NCI-H2107 treated with DMSO at 0.1 percent for 48 hours (cell line): ENCODE results near the gene MCAM.
A peak's percentile ranks its signal among the peaks of the same experiment; 100 is the strongest.

Source experiments
- DNase-seq: peaks from one replicate; lab custom pipeline; 2025; ENCODE audit not compliant: unreplicated experiment; lab: John Stamatoyannopoulos, UW

The MCAM gene

DNA sequence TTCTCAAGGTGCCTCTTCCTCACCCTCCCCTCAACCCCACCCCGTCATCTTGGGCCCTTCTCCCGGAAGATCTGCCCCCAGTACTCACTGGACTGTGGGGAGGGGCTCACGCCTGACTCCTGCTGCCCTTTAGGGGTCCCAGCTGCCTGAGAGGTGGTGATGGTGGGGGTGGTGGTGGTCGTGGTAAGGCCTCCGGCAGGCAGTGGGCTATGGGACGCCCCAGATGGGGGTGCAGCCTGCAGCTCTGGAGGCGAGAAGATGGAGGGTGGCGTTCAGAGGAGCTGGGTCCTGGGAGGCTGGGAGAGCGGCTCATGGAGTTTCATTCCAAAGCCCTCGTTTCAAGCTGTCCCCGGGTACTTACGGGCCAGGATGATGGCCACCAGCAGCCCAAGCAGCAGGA lies 28.8 kb upstream of the MCAM start:
- no peak for DNase-seq

DNA sequence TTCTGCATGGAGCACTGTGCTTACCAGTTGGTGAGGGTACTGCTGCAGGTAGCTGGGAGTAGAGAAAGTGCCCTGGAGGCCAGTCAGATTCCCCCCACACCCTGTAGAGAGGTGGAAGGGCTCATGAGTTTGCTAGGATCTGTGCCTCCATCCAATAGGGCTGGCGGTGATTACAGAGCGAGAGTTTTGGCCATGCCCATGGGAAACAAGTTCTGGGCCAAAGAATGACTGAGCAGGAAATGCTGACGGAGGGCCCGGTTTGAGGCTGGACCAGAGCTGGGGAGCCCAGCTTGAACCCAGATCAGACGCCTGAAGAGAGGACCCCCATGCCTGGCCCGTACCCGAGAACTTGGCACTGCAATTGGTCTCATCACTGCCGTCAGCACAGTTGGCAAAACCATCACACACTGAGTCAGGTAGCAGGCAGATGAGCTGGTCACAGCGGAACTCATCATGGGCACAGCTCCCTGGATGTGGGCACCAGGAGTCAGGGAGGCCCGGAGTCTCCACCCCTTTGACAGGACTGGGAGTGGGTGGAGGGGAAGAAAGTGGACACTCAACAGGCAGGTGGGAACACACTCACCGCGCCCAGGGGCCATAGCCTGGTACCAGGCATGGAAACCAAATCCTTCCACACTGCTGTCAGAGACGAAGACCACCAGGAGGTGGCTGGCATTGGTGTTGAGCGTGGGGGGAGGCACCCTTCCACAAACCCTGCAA lies 27.5 kb upstream of the MCAM start:
- DNase-seq, result no peak

DNA sequence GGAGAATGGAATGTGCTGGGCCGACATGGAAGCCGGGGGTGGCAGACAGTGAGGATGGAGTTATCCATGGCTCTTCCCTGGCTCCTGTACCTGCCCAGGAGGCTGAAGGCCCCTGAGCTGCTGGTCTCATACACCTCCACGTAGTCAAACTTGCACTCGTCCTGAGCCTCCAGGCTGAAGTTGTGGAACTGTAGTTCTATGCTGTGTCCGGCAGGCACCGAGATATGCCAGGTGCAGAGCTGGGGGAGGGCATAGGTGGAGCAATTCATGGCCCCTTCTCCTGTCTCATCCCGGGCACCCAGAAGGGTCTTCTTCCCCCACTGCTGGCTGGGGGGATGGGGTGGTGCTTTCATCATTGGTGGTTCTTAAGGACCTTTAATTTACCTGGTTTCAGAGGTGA lies 26.8 kb upstream of the MCAM start:
- DNase-seq, result no peak

DNA sequence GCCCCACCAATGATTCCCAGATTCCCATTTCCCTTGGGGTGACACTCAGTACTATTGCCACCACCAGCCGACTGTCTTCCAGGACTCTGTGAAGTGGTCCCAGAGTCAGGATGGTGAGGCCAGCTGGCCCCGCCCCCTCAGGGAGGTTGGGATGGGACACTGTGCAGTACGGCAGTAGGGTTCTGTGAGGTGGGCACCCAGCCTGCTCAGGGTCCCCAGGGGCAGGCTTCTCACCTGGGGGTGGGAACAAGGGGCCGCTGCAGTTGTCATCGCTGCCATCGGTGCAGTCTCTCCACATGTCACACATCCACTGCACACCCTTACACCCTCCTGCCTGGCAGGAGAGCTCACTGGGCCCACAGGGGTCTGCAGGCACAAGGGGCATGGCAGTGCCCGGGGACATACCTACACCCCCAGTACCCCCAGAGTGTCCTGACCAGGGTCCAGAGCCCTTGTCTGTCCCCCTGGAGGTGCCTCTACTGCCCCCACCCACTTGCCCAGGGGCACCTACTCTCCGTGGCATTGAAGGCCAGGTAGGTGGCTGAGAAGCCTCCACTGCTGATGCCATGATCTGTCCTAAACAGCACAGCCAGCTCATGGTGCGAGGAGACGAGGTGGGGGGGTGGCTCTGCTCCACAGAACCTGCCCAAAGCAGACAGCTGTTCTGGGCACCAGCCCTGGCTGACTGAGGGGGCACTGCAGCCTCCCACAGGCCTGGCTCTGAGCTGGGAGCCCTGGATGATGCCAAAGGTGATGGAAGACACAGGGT lies 25.6 kb upstream of the MCAM start:
- DNase-seq, result no peak

DNA sequence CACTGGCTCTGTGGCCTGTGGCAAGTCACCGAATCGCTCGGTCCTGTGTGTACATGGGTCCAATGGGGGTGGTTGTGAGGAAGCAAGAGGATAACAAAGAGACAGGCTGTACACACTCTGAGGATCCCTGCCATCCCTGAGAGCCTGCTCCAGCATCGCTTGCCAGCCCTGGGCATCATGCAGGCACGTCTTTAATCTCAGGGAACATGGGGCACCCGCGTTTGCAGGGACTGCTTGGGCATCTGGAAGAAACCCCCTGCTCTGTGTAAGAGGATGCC lies 25.0 kb upstream of the MCAM start:
- no peak for DNase-seq

GRCh38 chr11:119341222-119342022 lies 24.5 kb upstream of the MCAM start:
- no peak for DNase-seq

DNA sequence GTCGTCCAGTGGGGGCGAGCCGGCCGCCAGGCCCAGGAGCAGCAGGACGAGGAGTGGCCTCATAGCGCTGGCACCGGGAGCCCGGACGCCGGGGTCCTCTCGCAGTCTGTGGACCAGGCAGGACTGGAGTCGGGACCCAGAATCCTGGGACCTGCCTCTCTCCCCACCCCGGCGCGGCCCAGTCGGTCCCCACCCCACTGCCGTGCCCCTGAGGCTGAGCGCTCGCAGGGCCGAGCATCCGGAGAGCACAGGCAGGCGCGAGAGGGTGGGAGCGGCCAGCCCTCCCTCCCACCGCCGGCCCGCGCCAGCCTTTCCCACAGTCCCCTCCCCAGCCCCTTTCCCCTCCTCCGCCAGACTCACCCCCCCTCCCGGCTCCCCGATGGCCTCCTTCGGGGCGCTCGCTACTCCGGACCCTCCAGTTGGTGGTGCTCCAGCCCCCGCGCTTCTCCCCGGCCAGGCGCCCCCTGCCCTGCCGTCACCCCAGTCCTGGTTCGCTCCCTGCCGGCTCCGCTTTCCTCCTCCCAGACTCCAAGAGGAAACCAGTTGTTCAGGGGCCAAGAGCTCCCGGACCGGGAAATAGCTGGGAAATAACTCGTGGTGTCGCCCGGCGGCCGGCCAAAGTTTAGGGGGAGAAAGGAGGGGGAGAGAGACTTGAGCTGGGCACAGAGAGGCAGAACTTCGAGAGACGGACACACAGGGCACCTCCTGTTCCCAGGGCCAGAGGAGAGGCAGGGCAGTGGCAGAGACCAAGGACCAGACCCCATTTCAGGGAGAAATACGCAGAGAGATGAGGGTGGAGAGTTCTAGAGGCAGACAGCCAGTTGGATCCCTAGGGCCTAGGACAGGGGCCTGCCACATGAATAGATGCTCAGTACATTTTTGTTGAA lies 23.6 kb upstream of the MCAM start, which contains the start of gene C1QTNF5:
Gene C1QTNF5, minus strand, starts transcription at position 549 of the 887 bp plus-strand sequence. Its CDS starts 486 bp downstream, at position 63.
- no peak for DNase-seq

GRCh38 chr11:119339589-119340334 lies 22.8 kb upstream of the MCAM start:
- DNase-seq, result no peak

DNA sequence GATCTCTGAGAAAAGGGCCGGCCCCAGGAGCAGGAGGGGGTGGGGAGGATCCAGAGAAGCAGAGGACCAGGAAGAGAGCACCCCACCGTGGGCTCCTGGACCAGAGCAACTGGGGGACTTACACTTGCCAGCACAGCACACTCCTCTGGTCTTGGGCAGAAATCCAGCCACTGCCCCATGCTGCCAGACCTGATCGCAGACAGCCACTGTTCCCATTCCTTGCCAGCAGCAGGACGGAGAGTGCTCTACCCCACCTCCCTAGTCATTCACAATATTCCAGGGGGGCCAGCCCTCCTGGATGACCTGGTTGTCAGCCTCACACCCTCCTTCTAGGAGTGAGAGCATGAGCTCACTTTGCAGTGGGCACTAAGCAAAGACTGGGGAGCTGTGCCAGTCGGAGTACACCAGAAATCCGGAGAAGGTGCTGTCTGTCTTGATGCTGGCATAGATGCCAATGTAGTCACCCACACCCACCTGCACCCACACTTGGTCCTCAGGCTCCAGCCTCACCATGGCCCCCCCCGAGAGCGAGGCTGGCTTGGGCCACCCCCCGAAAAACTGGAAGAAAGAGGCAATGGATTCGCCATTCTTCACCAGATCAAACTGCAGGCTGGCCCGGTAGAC lies 22.1 kb upstream of the MCAM start:
- DNase-seq, result no peak

DNA sequence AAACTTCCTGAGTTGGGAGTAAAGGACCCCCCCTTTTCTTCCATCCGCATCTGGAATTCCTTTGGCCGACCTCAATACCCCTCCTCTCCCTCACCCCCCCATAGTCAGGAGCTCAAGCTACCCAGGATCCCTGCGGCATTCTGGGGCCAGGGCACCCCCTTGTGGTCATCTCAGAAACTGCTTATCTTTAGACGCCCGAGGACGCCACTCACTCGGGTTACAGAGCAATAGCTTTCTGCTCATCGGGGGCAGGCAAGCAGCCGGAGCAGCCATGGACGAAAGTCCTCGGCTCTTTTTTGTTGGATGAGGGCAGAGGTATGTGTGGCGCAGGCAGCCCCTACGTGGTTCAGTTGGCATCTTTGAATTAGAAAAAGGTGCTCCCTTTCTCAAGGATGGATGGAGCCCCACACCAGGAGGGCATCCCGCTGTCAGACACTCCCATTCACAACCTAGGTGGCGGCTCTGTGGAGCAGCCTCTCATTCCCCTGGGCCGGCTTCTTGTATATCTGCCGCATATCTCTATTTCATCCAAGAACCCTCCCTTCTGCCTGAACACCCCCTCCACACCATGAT lies 21.5 kb upstream of the MCAM start:
- peak; percentile 37 for DNase-seq

- DNase-seq, result no peak
Measured at GRCh38 chr11:119337581-119338317, 20.8 kb upstream of the MCAM start.

DNA sequence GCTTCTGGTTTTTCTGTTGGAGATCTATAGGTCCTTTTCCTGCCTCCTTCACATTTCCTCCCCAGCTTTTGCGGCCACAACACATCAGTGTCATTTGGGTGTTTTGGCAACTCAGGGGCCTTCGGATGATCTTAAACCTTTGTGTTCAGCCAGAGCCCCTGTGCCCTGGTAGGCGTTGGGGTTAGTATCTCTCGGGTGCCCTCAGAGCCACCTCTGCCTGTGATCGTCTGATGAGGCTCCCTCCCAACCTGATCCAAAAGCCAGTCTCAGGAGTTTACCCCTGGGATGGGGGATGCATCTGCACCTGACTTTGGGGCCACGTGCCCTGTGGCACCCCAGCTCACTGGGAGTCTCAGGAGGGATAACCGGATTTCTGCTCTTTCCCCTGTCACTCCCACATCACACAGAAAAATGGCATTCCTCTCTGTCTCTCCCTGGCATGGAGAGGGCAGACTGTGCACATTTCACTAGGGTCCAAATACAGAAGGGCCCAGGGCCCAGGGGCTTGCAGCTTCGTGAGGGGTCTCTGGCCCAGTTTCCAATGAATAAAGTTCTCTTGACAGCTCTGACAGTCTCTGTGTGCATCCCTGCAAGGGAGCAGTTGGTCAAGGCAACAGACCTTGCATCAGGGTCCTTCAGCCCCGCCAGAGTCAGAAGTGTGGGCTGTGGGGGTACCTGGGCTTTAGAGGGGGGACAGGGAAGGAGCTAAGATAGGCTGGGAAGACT lies 20.0 kb upstream of the MCAM start:
- no peak for DNase-seq

DNA sequence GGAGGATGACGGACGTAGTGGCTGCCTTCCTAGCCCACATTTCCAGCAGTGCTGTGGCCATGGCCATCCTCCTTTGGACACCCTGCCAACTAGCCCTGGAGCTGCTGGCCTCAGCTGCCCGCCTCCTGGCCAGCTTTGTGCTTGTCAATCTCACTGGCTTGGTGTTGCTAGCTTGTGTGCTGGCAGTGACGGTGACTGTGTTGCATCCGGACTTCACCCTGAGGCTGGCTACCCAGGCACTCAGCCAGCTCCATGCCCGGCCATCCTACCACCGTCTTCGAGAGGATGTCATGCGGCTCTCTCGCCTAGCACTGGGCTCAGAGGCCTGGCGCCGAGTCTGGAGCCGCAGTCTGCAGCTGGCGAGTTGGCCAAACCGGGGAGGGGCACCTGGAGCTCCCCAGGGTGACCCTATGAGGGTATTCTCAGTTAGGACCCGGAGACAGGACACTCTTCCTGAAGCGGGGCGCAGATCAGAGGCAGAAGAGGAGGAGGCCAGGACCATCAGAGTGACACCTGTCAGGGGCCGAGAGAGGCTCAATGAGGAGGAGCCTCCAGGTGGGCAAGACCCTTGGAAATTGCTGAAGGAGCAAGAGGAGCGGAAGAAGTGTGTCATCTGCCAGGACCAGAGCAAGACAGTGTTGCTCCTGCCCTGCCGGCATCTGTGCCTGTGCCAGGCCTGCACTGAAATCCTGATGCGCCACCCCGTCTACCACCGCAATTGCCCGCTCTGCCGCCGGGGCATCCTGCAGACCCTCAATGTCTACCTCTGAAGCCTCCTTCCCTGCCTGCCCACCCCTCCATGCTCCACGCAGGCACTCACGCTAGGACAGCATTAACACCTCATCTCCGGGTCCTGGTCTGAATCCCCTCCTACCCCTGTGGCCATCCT lies 19.0 kb upstream of the MCAM start:
- DNase-seq, result no peak

DNA sequence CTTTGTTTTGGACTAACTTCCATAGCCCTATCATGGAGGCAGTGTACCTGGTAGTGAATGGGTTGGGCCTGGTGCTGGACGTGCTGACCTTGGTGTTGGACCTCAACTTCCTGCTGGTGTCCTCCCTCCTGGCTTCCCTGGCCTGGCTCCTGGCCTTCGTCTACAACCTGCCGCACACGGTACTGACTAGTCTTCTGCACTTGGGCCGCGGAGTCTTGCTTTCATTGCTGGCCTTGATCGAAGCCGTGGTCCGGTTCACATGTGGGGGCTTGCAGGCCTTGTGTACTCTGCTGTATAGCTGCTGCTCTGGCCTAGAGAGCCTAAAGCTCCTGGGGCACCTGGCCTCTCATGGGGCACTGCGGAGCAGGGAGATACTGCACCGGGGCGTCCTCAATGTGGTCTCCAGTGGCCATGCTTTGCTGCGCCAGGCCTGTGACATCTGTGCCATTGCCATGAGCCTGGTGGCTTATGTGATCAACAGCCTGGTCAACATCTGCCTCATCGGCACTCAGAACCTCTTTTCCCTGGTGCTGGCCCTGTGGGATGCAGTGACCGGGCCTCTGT lies 18.2 kb upstream of the MCAM start:
- DNase-seq, result no peak

DNA sequence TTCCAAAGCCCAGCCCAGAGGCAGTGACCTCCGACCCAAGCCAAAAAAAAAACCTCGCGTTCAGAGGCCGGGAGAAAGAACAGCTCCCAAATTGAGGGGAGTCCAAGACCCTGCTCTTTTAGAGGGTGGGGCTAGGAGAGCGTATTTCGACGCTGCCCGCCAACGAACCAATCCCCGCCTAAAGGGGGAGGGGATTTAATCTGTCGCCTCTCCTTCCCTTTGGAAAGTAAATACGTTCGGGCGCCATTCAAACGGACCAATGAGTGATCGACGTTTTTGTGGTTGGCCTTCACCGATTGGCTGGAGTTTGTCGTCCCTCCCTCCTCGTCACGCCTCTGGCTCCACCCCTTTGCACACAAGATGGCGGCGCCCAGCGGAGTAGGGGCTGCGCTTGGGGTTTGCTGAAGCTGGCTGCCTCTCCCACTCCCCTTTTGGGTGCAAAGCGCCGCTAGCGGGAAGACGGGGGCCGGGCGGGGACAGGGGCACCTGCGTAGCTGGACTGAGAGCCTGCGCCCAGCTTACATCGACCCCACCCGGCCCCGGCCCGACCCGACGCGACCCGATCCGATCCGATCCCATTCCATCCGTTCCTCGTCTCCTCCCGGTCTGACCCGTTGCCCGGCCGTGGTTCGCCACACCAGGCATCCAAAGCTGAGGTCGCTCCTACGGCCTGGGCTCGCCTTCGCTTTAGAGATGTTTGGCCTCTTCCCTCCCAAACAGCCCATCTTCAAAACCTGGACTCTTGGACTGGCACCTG lies 17.4 kb upstream of the MCAM start, which contains the start of gene RNF26:
Gene RNF26, plus strand, starts transcription at position 354 of the 757 bp plus-strand sequence. CDS start 596 bp downstream, outside the sequence.
- DNase-seq, result peak; percentile 92
